NCI-H146 treated with DMSO at 0.1 percent for 48 hours (cell line): ENCODE data around the gene RPSA.
"Not testable (repeated sequence)": the region's sequence is repeated elsewhere in the genome, so short reads cannot be mapped to it uniquely, and the experiment has no call there.

ENCODE experiments used
- DNase-seq: peaks from one replicate; lab custom pipeline; 2025; ENCODE audit not compliant: unreplicated experiment; lab: John Stamatoyannopoulos, UW

Gene RPSA

DNA sequence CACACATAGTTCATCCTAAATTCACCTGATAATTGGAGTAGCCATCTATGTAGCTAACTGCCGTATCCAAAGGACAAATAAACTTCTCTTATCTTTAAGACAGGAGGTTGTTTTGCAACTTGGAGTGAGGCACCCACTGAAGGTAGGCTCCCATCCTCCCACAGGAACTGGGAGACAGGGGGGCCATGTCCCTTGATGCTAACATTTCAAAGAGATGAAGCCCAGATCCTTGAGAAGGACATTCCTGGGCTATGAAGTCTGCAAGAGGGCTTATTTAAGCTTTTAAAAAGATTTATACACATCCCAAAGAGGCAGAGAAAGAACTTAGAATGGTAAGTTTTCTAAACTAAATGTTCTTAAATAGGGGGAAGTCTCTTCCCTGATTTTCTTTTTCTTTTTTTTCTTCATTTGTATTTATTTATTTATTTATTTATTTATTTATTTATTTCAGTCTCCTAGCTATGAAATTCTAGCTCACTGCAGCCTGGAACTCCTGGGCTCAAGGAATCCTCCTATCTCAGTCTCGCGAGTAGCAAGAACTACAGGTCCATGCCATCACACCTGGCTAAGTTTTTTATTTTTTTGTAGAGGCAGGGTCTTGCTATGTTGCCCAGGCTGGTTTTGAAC is 48.2 kb downstream of the RPSA start:
- DNase-seq = no peak

DNA sequence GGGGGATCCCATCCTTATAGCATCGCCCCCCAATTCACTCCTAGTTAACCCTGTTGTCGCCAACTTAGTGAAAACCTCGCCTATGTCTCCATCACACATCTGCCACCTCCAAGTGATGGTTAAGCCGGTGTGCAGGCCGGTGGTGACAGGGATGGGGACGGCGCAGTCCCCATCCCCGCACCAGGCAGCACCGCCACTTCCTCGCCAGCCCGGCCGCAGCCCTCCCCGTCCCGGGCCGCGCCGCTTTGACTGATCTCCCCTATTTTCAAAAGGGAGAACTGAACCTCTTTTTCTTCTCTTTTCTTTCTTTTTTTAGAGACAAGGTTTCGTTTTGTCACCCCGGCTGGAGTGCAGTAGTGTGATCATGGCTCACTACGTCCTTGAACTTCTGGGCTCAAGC is 49.6 kb downstream of the RPSA start:
- DNase-seq = no peak

DNA sequence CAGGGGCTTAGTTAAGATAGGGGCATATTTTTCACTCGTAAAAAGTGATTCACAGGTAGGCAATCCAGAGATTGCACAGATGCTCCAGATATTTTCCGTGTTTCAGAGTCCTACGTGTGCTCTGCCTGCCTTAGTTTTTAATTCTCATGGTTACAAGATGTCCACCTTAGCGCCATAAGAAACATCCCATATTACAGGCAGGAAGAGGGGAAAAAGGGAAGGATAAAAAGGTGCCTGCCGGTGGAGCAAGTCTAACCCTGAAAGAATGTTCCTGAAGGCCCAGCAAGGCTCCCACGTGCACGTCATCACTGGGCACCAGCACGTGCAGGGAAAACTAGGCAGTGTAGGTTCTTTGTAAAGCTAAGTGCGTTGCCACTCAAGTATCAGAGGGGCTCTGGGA is 50.8 kb downstream of the RPSA start:
- DNase-seq = no peak

DNA sequence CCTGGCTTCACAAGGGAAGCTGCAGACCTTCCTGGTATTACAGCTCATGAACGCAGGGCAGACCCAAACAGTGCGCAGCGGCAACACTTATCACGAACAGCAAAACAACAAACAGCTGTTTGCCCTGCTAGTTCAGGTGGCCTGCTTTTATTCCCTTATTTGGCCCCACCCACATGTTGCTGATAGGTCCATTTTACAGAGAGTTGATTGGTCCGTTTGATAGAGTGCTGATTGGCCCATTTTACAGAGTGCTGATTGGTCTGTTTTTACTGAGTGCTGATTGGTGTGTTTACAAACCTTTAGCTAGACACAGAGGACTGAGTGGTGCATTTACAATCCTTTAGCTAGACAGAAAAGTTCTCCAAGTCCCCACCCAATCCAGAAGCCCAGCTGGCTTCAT is 52.1 kb downstream of the RPSA start:
- not testable (repeated sequence) for DNase-seq

- DNase-seq = no peak
Measured at GRCh38 chr3:39460677-39461076, 54.2 kb downstream of the RPSA start.
